Stimulated activated naive B cell treated with anti-CD40 and anti-IgM and Interleukin-4, amounts not matched to agents 10 μg/mL and 1 μg/mL and 100 μg/mL, for 72 hours (primary cell): ENCODE results near the gene CELA2A.

Experiments used
- ATAC-seq, 2 donors: fragments of 150-1000 bp; cut with Tn5 transposase; replicated peaks; 2 replicates each; pipeline ENCODE4 v1.10.0; 2021; ENCODE audit warnings: moderate library complexity in 1 of 2
- DNase-seq: peaks from one replicate; pipeline ENCODE4 v3.0.0; 2021
- H3K27ac Mint-ChIP-seq: one replicate; pipeline ENCODE4 v1.8.0; 2022; ENCODE audit warnings: mild to moderate bottlenecking, mixed read lengths
- H3K27me3 Mint-ChIP-seq, 2 donors: one replicate each; pipeline ENCODE4 v1.8.0; 2022; ENCODE audit warnings: mixed read lengths in 2 of 2
- H3K36me3 Mint-ChIP-seq, 2 donors: one replicate each; pipeline ENCODE4 v1.8.0; 2022; ENCODE audit warnings: mixed read lengths in 2 of 2, mild to moderate bottlenecking in 1 of 2
- H3K4me1 Mint-ChIP-seq, 2 donors: one replicate each; pipeline ENCODE4 v1.8.0; 2022; ENCODE audit warnings: mixed read lengths in 2 of 2, mild to moderate bottlenecking in 1 of 2
- H3K4me3 Mint-ChIP-seq, 2 donors: one replicate each; pipeline ENCODE4 v1.8.0; 2022; ENCODE audit warnings: mild to moderate bottlenecking in 2 of 2, mixed read lengths in 2 of 2, moderate library complexity in 1 of 2
- H3K9me3 Mint-ChIP-seq, 2 donors: one replicate each; pipeline ENCODE4 v1.8.0; 2022; ENCODE audit warnings: mixed read lengths in 2 of 2, mild to moderate bottlenecking in 1 of 2

Gene CELA2A

GRCh38 chr1:15456313-15456954, at the start of gene CELA2A:
CELA2A (plus strand) TSS chr1:15456732; CDS start chr1:15456754, 22 bp downstream.
- ATAC-seq (no peak), DNase-seq (no peak)
- Mint-ChIP-seq H3K27me3 (peaks cover 6 to 27% of the 10 kb centered on the region in 2 donors), H3K27ac (no peak within 1 kb of the TSS), H3K4me1 (peaks cover 4 to 9% of the 10 kb centered on the region in 2 donors), H3K4me3 (no peak within 1 kb of the TSS), H3K36me3 (no peaks in the 10 kb centered on the region), H3K9me3 (no peaks in the 10 kb centered on the region)

- ATAC-seq (no peak), DNase-seq (no peak)
- Mint-ChIP-seq H3K27ac (no peak overlapping the region), H3K27me3 (peaks cover 8 to 12% of the 10 kb centered on the region in 2 donors), H3K4me1 (peaks cover 22 to 30% of the 10 kb centered on the region in 2 donors), H3K9me3 (no peaks in the 10 kb centered on the region), H3K36me3 (peaks cover 8 to 12% of the 10 kb centered on the region in 2 donors), H3K4me3 (no peak overlapping the region)
Measured at GRCh38 chr1:15407580-15407979, 49.0 kb upstream of the CELA2A start.

- H3K9me3 Mint-ChIP-seq, result no peaks in the 10 kb centered on the region
- H3K4me3 Mint-ChIP-seq, result peak overlapping the region; percentile 90 to 94
- ATAC-seq (no peak), DNase-seq (no peak)
- H3K27me3 Mint-ChIP-seq, result peaks cover 8 to 12% of the 10 kb centered on the region in 2 donors
- peaks cover 32 to 43% of the 10 kb centered on the region in 2 donors for H3K4me1 Mint-ChIP-seq
- peak overlapping the region; percentile 91 for H3K27ac Mint-ChIP-seq
- peaks cover 8 to 13% of the 10 kb centered on the region in 2 donors for H3K36me3 Mint-ChIP-seq
Measured at GRCh38 chr1:15408890-15409387, 47.6 kb upstream of the CELA2A start.

- DNase-seq, result peak; percentile 74
- ATAC-seq, result peak; percentile 90 to 92
- Mint-ChIP-seq H3K4me1 (peaks cover 37 to 50% of the 10 kb centered on the region in 2 donors), H3K27me3 (peaks cover 8 to 12% of the 10 kb centered on the region in 2 donors), H3K27ac (peak within 1 kb of the TSS; percentile 96), H3K36me3 (peaks cover 8 to 18% of the 10 kb centered on the region in 2 donors), H3K4me3 (peak within 1 kb of the TSS; percentile 94 to 96), H3K9me3 (no peaks in the 10 kb centered on the region)
Measured at GRCh38 chr1:15409388-15410222, 46.9 kb upstream of the CELA2A start, which contains the start of gene EFHD2. EFHD2 (plus strand) TSS chr1:15409888; CDS start chr1:15409972, 84 bp downstream.

GRCh38 chr1:15410223-15410883, 46.2 kb upstream of the CELA2A start:
- DNase-seq (no peak), ATAC-seq (peak; percentile 1 to 2)

GRCh38 chr1:15410884-15411245, 45.7 kb upstream of the CELA2A start:
- Mint-ChIP-seq H3K36me3 (peaks cover 8 to 21% of the 10 kb centered on the region in 2 donors), H3K9me3 (no peaks in the 10 kb centered on the region), H3K4me3 (peak overlapping the region; percentile 94 to 96), H3K27me3 (peaks cover 8% of the 10 kb centered on the region in 2 donors), H3K27ac (peak overlapping the region; percentile 96), H3K4me1 (peaks cover 41 to 63% of the 10 kb centered on the region in 2 donors)
- no peak for ATAC-seq
- no peak for DNase-seq

More at GRCh38 chr1:15410223-15410883, 46.2 kb upstream of the CELA2A start:
- Mint-ChIP-seq H3K36me3 (peaks cover 8 to 20% of the 10 kb centered on the region in 2 donors), H3K27me3 (peaks cover 8% of the 10 kb centered on the region in 2 donors), H3K9me3 (no peaks in the 10 kb centered on the region), H3K4me3 (peak overlapping the region; percentile 94 to 96), H3K4me1 (peaks cover 37 to 57% of the 10 kb centered on the region in 2 donors), H3K27ac (peak overlapping the region; percentile 96)

- peak overlapping the region; percentile 96 for H3K27ac Mint-ChIP-seq
- peaks cover 8 to 24% of the 10 kb centered on the region in 2 donors for H3K36me3 Mint-ChIP-seq
- peaks cover 49 to 71% of the 10 kb centered on the region in 2 donors for H3K4me1 Mint-ChIP-seq
- peak; percentile 52 for DNase-seq
- peaks cover 6% of the 10 kb centered on the region in 2 donors for H3K27me3 Mint-ChIP-seq
- H3K9me3 Mint-ChIP-seq, result no peaks in the 10 kb centered on the region
- ATAC-seq, result peak; percentile 53 to 58
- H3K4me3 Mint-ChIP-seq, result peak overlapping the region; percentile 94 to 96
Measured at GRCh38 chr1:15411593-15412137, 44.9 kb upstream of the CELA2A start.

- Mint-ChIP-seq H3K9me3 (no peaks in the 10 kb centered on the region), H3K27ac (peak overlapping the region; percentile 69), H3K4me3 (peak overlapping the region; percentile 94 to 96), H3K27me3 (no peaks in the 10 kb centered on the region), H3K4me1 (peaks cover 52 to 77% of the 10 kb centered on the region in 2 donors), H3K36me3 (peaks cover 8 to 24% of the 10 kb centered on the region in 2 donors)
- no peak for DNase-seq
- ATAC-seq, result no peak
Measured at GRCh38 chr1:15412175-15412800, 44.2 kb upstream of the CELA2A start.

- Mint-ChIP-seq H3K9me3 (no peaks in the 10 kb centered on the region), H3K27me3 (no peaks in the 10 kb centered on the region), H3K4me1 (peaks cover 57 to 82% of the 10 kb centered on the region in 2 donors), H3K27ac (peak overlapping the region; percentile 69), H3K36me3 (peaks cover 8 to 24% of the 10 kb centered on the region in 2 donors), H3K4me3 (no peak overlapping the region)
- no peak for DNase-seq
- no peak for ATAC-seq
Measured at GRCh38 chr1:15412843-15413242, 43.7 kb upstream of the CELA2A start.

- no peaks in the 10 kb centered on the region for H3K9me3 Mint-ChIP-seq
- H3K27ac Mint-ChIP-seq, result peak overlapping the region; percentile 56
- H3K4me3 Mint-ChIP-seq, result no peak overlapping the region
Measured at GRCh38 chr1:15413563-15414444, 42.7 kb upstream of the CELA2A start.

GRCh38 chr1:15414445-15414983, 42.0 kb upstream of the CELA2A start:
- no peaks in the 10 kb centered on the region for H3K9me3 Mint-ChIP-seq
- H3K36me3 Mint-ChIP-seq, result peaks cover 8 to 24% of the 10 kb centered on the region in 2 donors
- no peak overlapping the region for H3K4me3 Mint-ChIP-seq
- no peak overlapping the region for H3K27ac Mint-ChIP-seq
- DNase-seq (no peak), ATAC-seq (no peak)
- H3K27me3 Mint-ChIP-seq, result no peaks in the 10 kb centered on the region
- H3K4me1 Mint-ChIP-seq, result peaks cover 55 to 76% of the 10 kb centered on the region in 2 donors

More at GRCh38 chr1:15413563-15414444, 42.7 kb upstream of the CELA2A start:
- Mint-ChIP-seq H3K36me3 (peaks cover 8 to 24% of the 10 kb centered on the region in 2 donors), H3K27me3 (no peaks in the 10 kb centered on the region), H3K4me1 (peaks cover 57 to 83% of the 10 kb centered on the region in 2 donors)
- DNase-seq, result no peak
- no peak for ATAC-seq
